H9 (cell line): Measurements from ENCODE around the gene ABLIM3. TPM values are rescaled to one million over a fixed set of nuclear protein-coding genes. Genes with fewer than 3 reads are reported as not detected.

Source experiments
- DNase-seq: peaks from one replicate; pipeline ENCODE4 v3.0.0-alpha.2; 2017
- H2AFZ ChIP-seq: one replicate; pipeline ENCODE4 v1.6.1; 2013; ENCODE audit warnings: mild to moderate bottlenecking, low read length, control low read depth, moderate library complexity
- H2AK5ac ChIP-seq: 2 replicates; pipeline ENCODE4 v1.6.1; 2013; ENCODE audit warnings: low read length, control low read depth, mixed read lengths; ENCODE audit not compliant: insufficient read length
- H2BK120ac ChIP-seq: one replicate; pipeline ENCODE4 v1.6.1; 2013; ENCODE audit warnings: low read depth, mild to moderate bottlenecking, low read length, control low read depth, inconsistent platforms; ENCODE audit not compliant: poor library complexity, severe bottlenecking
- H2BK12ac ChIP-seq: 2 replicates; pipeline ENCODE4 v1.6.1; 2013; ENCODE audit warnings: low read length, control low read depth, mixed read lengths, low read depth; ENCODE audit not compliant: insufficient read length
- H2BK15ac ChIP-seq: 2 replicates; pipeline ENCODE4 v1.6.1; 2013; ENCODE audit warnings: low read depth, low read length, control low read depth
- H2BK20ac ChIP-seq: one replicate; pipeline ENCODE4 v1.6.1; 2013; ENCODE audit warnings: low read depth, mild to moderate bottlenecking, low read length, control low read depth, inconsistent platforms; ENCODE audit not compliant: poor library complexity, severe bottlenecking
- H2BK5ac ChIP-seq: 2 replicates; pipeline ENCODE4 v1.6.1; 2013; ENCODE audit warnings: low read length, control low read depth, mixed read lengths; ENCODE audit not compliant: insufficient read length
- H3K14ac ChIP-seq: 2 replicates; pipeline ENCODE4 v1.6.1; 2013; ENCODE audit warnings: low read length, control low read depth; ENCODE audit not compliant: insufficient read depth
- H3K18ac ChIP-seq: 2 replicates; pipeline ENCODE4 v1.6.1; 2013; ENCODE audit warnings: low read depth, mild to moderate bottlenecking, mixed read lengths, low read length, control low read depth; ENCODE audit not compliant: insufficient read length
- H3K23ac ChIP-seq: 2 replicates; pipeline ENCODE4 v1.6.1; 2013; ENCODE audit warnings: low read length, control low read depth, mixed read lengths, low read depth; ENCODE audit not compliant: insufficient read length
- H3K23me2 ChIP-seq: 2 replicates; pipeline ENCODE4 v1.6.1; 2013; ENCODE audit warnings: low read depth, mild to moderate bottlenecking, mixed read lengths, low read length, control low read depth; ENCODE audit not compliant: insufficient read length, poor library complexity, severe bottlenecking
- H3K27ac ChIP-seq: 2 replicates; pipeline ENCODE4 v1.5.1; 2013; ENCODE audit warnings: low read length, control low read depth, mixed read lengths, low read depth; ENCODE audit not compliant: insufficient read length
- H3K27me3 ChIP-seq: 2 replicates; pipeline ENCODE4 v1.6.1; 2013; ENCODE audit warnings: low read length, control low read depth, inconsistent platforms; ENCODE audit not compliant: insufficient read depth
- H3K4ac ChIP-seq: 2 replicates; pipeline ENCODE4 v1.6.1; 2013; ENCODE audit warnings: low read depth, mild to moderate bottlenecking, control low read depth, inconsistent platforms, low read length, moderate library complexity
- H3K4me1 ChIP-seq: 2 replicates; pipeline ENCODE4 v1.6.1; 2013; ENCODE audit warnings: low read length, control low read depth, inconsistent platforms; ENCODE audit not compliant: insufficient read depth
- H3K4me2 ChIP-seq: 2 replicates; pipeline ENCODE4 v1.6.1; 2013; ENCODE audit warnings: low read length, control low read depth, mixed read lengths; ENCODE audit not compliant: insufficient read length, insufficient read depth
- H3K56ac ChIP-seq: 2 replicates; pipeline ENCODE4 v1.6.1; 2013; ENCODE audit warnings: low read depth, mild to moderate bottlenecking, mixed read lengths, low read length, control low read depth; ENCODE audit not compliant: insufficient read length
- H3K79me1 ChIP-seq: 2 replicates; pipeline ENCODE4 v1.6.1; 2013; ENCODE audit warnings: low read depth, mild to moderate bottlenecking, moderate library complexity, low read length, control low read depth, inconsistent platforms; ENCODE audit not compliant: insufficient read depth, poor library complexity, severe bottlenecking
- H3K79me2 ChIP-seq: 2 replicates; pipeline ENCODE4 v1.6.1; 2013; ENCODE audit warnings: low read length, control low read depth, inconsistent platforms; ENCODE audit not compliant: insufficient read depth
- H3K9ac ChIP-seq: 2 replicates; pipeline ENCODE4 v1.6.1; 2013; ENCODE audit warnings: low read length, control low read depth, mixed read lengths; ENCODE audit not compliant: insufficient read length; ENCODE audit errors: extremely low read depth
- H3K9me3 ChIP-seq: one replicate; pipeline ENCODE4 v1.6.1; 2013; ENCODE audit warnings: low read depth, low read length, inconsistent platforms; ENCODE audit not compliant: control insufficient read depth
- H3T11ph ChIP-seq: one replicate; pipeline ENCODE4 v1.6.1; 2013; ENCODE audit warnings: mild to moderate bottlenecking, low read length, control low read depth, inconsistent platforms
- H4K20me1 ChIP-seq: one replicate; pipeline ENCODE4 v1.6.1; 2013; ENCODE audit not compliant: control insufficient read depth, insufficient read length, insufficient read depth
- H4K5ac ChIP-seq: 2 replicates; pipeline ENCODE4 v1.6.1; 2013; ENCODE audit warnings: low read depth, mild to moderate bottlenecking, mixed read lengths, low read length, control low read depth; ENCODE audit not compliant: insufficient read length
- H4K8ac ChIP-seq: replicated peaks from 2 replicates; pipeline ENCODE4 v1.6.1; 2013; ENCODE audit warnings: low read length, control low read depth, mixed read lengths, low read depth; ENCODE audit not compliant: insufficient read length
- H4K91ac ChIP-seq: 2 replicates; pipeline ENCODE4 v1.6.1; 2013; ENCODE audit warnings: low read depth, mild to moderate bottlenecking, moderate library complexity, mixed read lengths, low read length, control low read depth; ENCODE audit not compliant: insufficient read length
- H3K27ac Mint-ChIP-seq, 3 experiments: 2 replicates in 2 of 3; 3 replicates in 1 of 3; pipeline ENCODE4 v1.8.0; 2020 to 2021; ENCODE audit warnings: mixed read lengths in 3 of 3, mild to moderate bottlenecking in 1 of 3, moderate library complexity in 1 of 3
- H3K27me3 Mint-ChIP-seq: 2 replicates; pipeline ENCODE4 v1.8.0; 2021; ENCODE audit warnings: low read depth, mild to moderate bottlenecking, moderate library complexity, mixed read lengths
- H3K36me3 Mint-ChIP-seq, 3 experiments: 2 replicates in 2 of 3; 3 replicates in 1 of 3; pipeline ENCODE4 v1.8.0; 2020 to 2021; ENCODE audit warnings: low read depth in 3 of 3, mixed read lengths in 3 of 3; ENCODE audit not compliant: insufficient read depth in 1 of 3
- H3K4me1 Mint-ChIP-seq, 2 experiments: 2 replicates each; pipeline ENCODE4 v1.8.0; 2020; ENCODE audit warnings: mixed read lengths in 2 of 2
- H3K4me3 Mint-ChIP-seq, 2 experiments: 2 replicates in 1 of 2; 3 replicates in 1 of 2; pipeline ENCODE4 v1.8.0; 2020 to 2021; ENCODE audit warnings: mild to moderate bottlenecking in 2 of 2, mixed read lengths in 2 of 2, moderate library complexity in 1 of 2
- H3K9me3 Mint-ChIP-seq, 2 experiments: 2 replicates in 1 of 2; 3 replicates in 1 of 2; pipeline ENCODE4 v1.8.0; 2020; ENCODE audit warnings: mild to moderate bottlenecking in 2 of 2, mixed read lengths in 2 of 2, moderate library complexity in 1 of 2
- CTCF ChIP-seq: fragments of 200-600 bp; sonication (generic); conservative IDR thresholded peaks from 3 replicates; pipeline ENCODE4 v1.8.0; 2021; ENCODE audit warnings: antibody characterized with exemption, mild to moderate bottlenecking
- WGBS: extraction: QIAGEN DNeasy Blood & Tissue Kit; methylation state at CpG from one replicate; pipeline ENCODE4 v1.1.7; 2013; ENCODE audit warnings: missing lambda C conversion rate, low lambda C conversion rate, mixed read lengths; ENCODE audit not compliant: insufficient read length; ENCODE audit errors: extremely low coverage; 5-methylcytosine and 5-hydroxymethylcytosine counted together
- total RNA-seq: library from RNA; stranded (reverse); gene quantifications from 2 replicates; pipeline ENCODE4 v1.2.1, GENCODE V29; 2021

ABLIM3 gene
- total RNA-seq, 1 experiment from 2014 or later = 0.20 TPM

- no peak overlapping the region for H3K56ac ChIP-seq
- Mint-ChIP-seq H3K27ac (no peak overlapping the region), H3K27me3 (peaks cover 19% of the 10 kb centered on the region), H3K4me1 (peaks cover 8% of the 10 kb centered on the region in 2 experiments), H3K36me3 (peaks cover 0 to 7% (median 0%) of the 10 kb centered on the region in 3 experiments; a peak in 1 of 7 replicates), H3K9me3 (peaks cover 2 to 5% of the 10 kb centered on the region in 2 experiments; a peak in 1 of 5 replicates), H3K4me3 (no peak overlapping the region)
- H3K4me2 ChIP-seq = no peak overlapping the region
- H2BK5ac ChIP-seq = no peak overlapping the region
- H3K27ac ChIP-seq = no peak overlapping the region
- no peak overlapping the region for H2BK15ac ChIP-seq
- TF ChIP-seq CTCF = no peak
- no peak overlapping the region for H2AFZ ChIP-seq
- H4K20me1 ChIP-seq = no peaks in the 10 kb centered on the region
- no peaks in the 10 kb centered on the region for H3K23me2 ChIP-seq
- no peak overlapping the region for H4K5ac ChIP-seq
- DNase-seq = no peak
- H3K18ac ChIP-seq = no peak overlapping the region
- no peaks in the 10 kb centered on the region for H3K79me2 ChIP-seq
- H3K9ac ChIP-seq = no peak overlapping the region
- H3T11ph ChIP-seq = no peak overlapping the region
- H2BK120ac ChIP-seq = no peak overlapping the region
- H4K91ac ChIP-seq = no peak overlapping the region
- H3K79me1 ChIP-seq = no peaks in the 10 kb centered on the region
- no peaks in the 10 kb centered on the region for H3K27me3 ChIP-seq
- H3K4ac ChIP-seq = no peak overlapping the region
- no peak overlapping the region for H4K8ac ChIP-seq
- H3K14ac ChIP-seq = no peak overlapping the region
- no peaks in the 10 kb centered on the region for H3K9me3 ChIP-seq
- no peak overlapping the region for H2AK5ac ChIP-seq
- no peak overlapping the region for H2BK20ac ChIP-seq
- WGBS = no CpG with 5 or more reads among the region's 2 CpGs
- no peak overlapping the region for H3K23ac ChIP-seq
- H2BK12ac ChIP-seq = no peak overlapping the region
- 0 out of 2 replicates have a peak, but pooled peaks cover 2% of the 10 kb centered on the region for H3K4me1 ChIP-seq
Measured at GRCh38 chr5:149121145-149121544, 20.1 kb upstream of the ABLIM3 start.
